ENCODE measurements around the gene STIP1. TPM values are rescaled to one million over a fixed set of nuclear protein-coding genes. Genes with fewer than 3 reads are reported as not detected.

STIP1 gene
- total RNA-seq, 1 donor from 2014 or later: 91.3 TPM

GRCh38 chr11:64241491-64242374, 55.8 kb downstream of the STIP1 start:
- Histone ChIP-seq H3K4me1 (peaks cover 61% of the 10 kb centered on the region), H3K36me3 (peaks cover 0 to 30% of the 10 kb centered on the region in 2 donors), H3K9me3 (no peaks in the 10 kb centered on the region), H3K4me3 (peak overlapping the region; percentile 87 to 99), H3K27me3 (no peaks in the 10 kb centered on the region), H3K27ac (peak overlapping the region; percentile 100)
- intact Hi-C loops (cut with DNase I): loop anchor here (2.0 kb wide), 1 partner anchor 75 kb away; the partner anchor contains the start of gene TRMT112
- DNase-seq (ENCODE audit: extremely low spot score in 2 of 2): no peak
- no peak for TF ChIP-seq CTCF (IDR thresholded peaks at IDR 0.05)
- peak; percentile 68 to 92 for TF ChIP-seq POLR2AphosphoS5 (IDR thresholded peaks at IDR 0.05; ENCODE audit: insufficient read depth in 1 of 2, low read depth in 1 of 2)
- peak in 1 of 2 donors; percentile 86 for TF ChIP-seq POLR2A (IDR thresholded peaks at IDR 0.05)

- no peaks in the 10 kb centered on the region for H3K9me3 ChIP-seq
- H3K4me1 ChIP-seq: peaks cover 51% of the 10 kb centered on the region
- intact Hi-C loops (cut with DNase I): no loop called here
- TF ChIP-seq CTCF (IDR thresholded peaks at IDR 0.05) (no peak), POLR2A (IDR thresholded peaks at IDR 0.05) (no peak), POLR2AphosphoS5 (IDR thresholded peaks at IDR 0.05; ENCODE audit: insufficient read depth in 1 of 2, low read depth in 1 of 2) (no peak)
- H3K27ac ChIP-seq: peak overlapping the region; percentile 100
- H3K36me3 ChIP-seq: peaks cover 0 to 19% of the 10 kb centered on the region in 2 donors
- no peak for DNase-seq (ENCODE audit: extremely low spot score in 2 of 2)
- H3K27me3 ChIP-seq: no peaks in the 10 kb centered on the region
- no peak overlapping the region for H3K4me3 ChIP-seq
Observed at GRCh38 chr11:64243236-64243854, 57.4 kb downstream of the STIP1 start.

GRCh38 chr11:64244107-64244506, 58.1 kb downstream of the STIP1 start:
- H3K27me3 ChIP-seq: no peaks in the 10 kb centered on the region
- peaks cover 51% of the 10 kb centered on the region for H3K4me1 ChIP-seq
- no peak overlapping the region for H3K27ac ChIP-seq
- intact Hi-C loops (cut with DNase I): no loop called here
- no peak overlapping the region for H3K4me3 ChIP-seq
- peaks cover 0 to 12% of the 10 kb centered on the region in 2 donors for H3K36me3 ChIP-seq
- no peaks in the 10 kb centered on the region for H3K9me3 ChIP-seq
- TF ChIP-seq POLR2A (IDR thresholded peaks at IDR 0.05): no peak
- TF ChIP-seq CTCF (IDR thresholded peaks at IDR 0.05): no peak
- no peak for TF ChIP-seq POLR2AphosphoS5 (IDR thresholded peaks at IDR 0.05; ENCODE audit: insufficient read depth in 1 of 2, low read depth in 1 of 2)
- no peak for DNase-seq (ENCODE audit: extremely low spot score in 2 of 2)

GRCh38 chr11:64244966-64245365, 59.0 kb downstream of the STIP1 start:
- no peak for DNase-seq (ENCODE audit: extremely low spot score in 2 of 2)
- TF ChIP-seq POLR2AphosphoS5 (IDR thresholded peaks at IDR 0.05; ENCODE audit: insufficient read depth in 1 of 2, low read depth in 1 of 2) (no peak), POLR2A (IDR thresholded peaks at IDR 0.05) (no peak), CTCF (IDR thresholded peaks at IDR 0.05) (no peak)
- H3K36me3 ChIP-seq: peaks cover 0 to 12% of the 10 kb centered on the region in 2 donors
- intact Hi-C loops (cut with DNase I): no loop called here
- peak overlapping the region; percentile 48 to 57 for H3K4me3 ChIP-seq
- no peaks in the 10 kb centered on the region for H3K9me3 ChIP-seq
- peaks cover 47% of the 10 kb centered on the region for H3K4me1 ChIP-seq
- H3K27ac ChIP-seq: peak overlapping the region; percentile 76
- no peaks in the 10 kb centered on the region for H3K27me3 ChIP-seq
